SK-N-SH treated with all-trans-retinoic acid at 6 μM for 48 hours (cell line): ENCODE results near the gene ZBTB7C.

Experiments
- ATAC-seq: fragments of 200-7000 bp; cut with Tn5 transposase; 3 replicates; pipeline ENCODE4 v1.9.1; 2020; ENCODE audit warnings: mild to moderate bottlenecking, moderate library complexity
- ARNTL ChIP-seq: fragments of 450-650 bp; formaldehyde crosslinking; IDR thresholded peaks from 2 replicates; pipeline ENCODE4 v1.5.0; 2020; ENCODE audit warnings: low read depth, mild to moderate bottlenecking, moderate library complexity, borderline replicate concordance
- BACH2 ChIP-seq: fragments of 250-450 bp; sonication (Bioruptor Pico); IDR thresholded peaks from 2 replicates; pipeline ENCODE4 v1.9.0; 2021; ENCODE audit warnings: mild to moderate bottlenecking, borderline replicate concordance
- CREB5 ChIP-seq: fragments of 250-450 bp; sonication (Bioruptor Pico); IDR thresholded peaks from 2 replicates; pipeline ENCODE4 v1.5.1; 2020; ENCODE audit warnings: low read depth, mild to moderate bottlenecking, moderate library complexity
- CSDC2 ChIP-seq: fragments of 250-450 bp; sonication (Bioruptor Pico); IDR thresholded peaks from 2 replicates; pipeline ENCODE4 v1.5.0; 2020; ENCODE audit warnings: mild to moderate bottlenecking, moderate library complexity
- CSRNP3 ChIP-seq: fragments of 250-450 bp; sonication (Bioruptor Pico); IDR thresholded peaks from 2 replicates; pipeline ENCODE4 v1.5.1; 2021; ENCODE audit warnings: mild to moderate bottlenecking, moderate library complexity
- ESRRG ChIP-seq: fragments of 250-450 bp; sonication (Bioruptor Pico); IDR thresholded peaks from 2 replicates; pipeline ENCODE4 v1.6.1; 2021; ENCODE audit warnings: mild to moderate bottlenecking
- GLIS3 ChIP-seq: fragments of 250-450 bp; sonication (Bioruptor Pico); IDR thresholded peaks from 2 replicates; pipeline ENCODE4 v1.5.0; 2020; ENCODE audit warnings: mild to moderate bottlenecking, moderate library complexity
- ISL1 ChIP-seq: fragments of 250-450 bp; sonication (Bioruptor Pico); IDR thresholded peaks from 2 replicates; pipeline ENCODE4 v2.1.2; 2022; ENCODE audit warnings: mild to moderate bottlenecking, moderate library complexity
- OSR1 ChIP-seq: fragments of 250-450 bp; sonication (Bioruptor Pico); IDR thresholded peaks from 2 replicates; pipeline ENCODE4 v1.8.0; 2022; ENCODE audit warnings: moderate library complexity, mild to moderate bottlenecking, inconsistent platforms
- PATZ1 ChIP-seq: fragments of 250-450 bp; sonication (Bioruptor Pico); IDR thresholded peaks from 2 replicates; pipeline ENCODE4 v1.8.0; 2020; ENCODE audit warnings: mild to moderate bottlenecking, moderate library complexity, borderline replicate concordance
- POU6F1 ChIP-seq: fragments of 250-450 bp; sonication (Bioruptor Pico); IDR thresholded peaks from 2 replicates; pipeline ENCODE4 v1.8.0; 2021; ENCODE audit warnings: low read depth, mild to moderate bottlenecking, moderate library complexity, borderline replicate concordance
- PPARA ChIP-seq: fragments of 250-450 bp; sonication (Bioruptor Pico); IDR thresholded peaks from 2 replicates; pipeline ENCODE4 v1.5.0; 2020; ENCODE audit warnings: mild to moderate bottlenecking, borderline replicate concordance
- RARB ChIP-seq: fragments of 250-450 bp; sonication (Bioruptor Pico); IDR thresholded peaks from 2 replicates; pipeline ENCODE4 v1.8.0; 2021; ENCODE audit warnings: mild to moderate bottlenecking, moderate library complexity
- SNAI2 ChIP-seq: fragments of 250-450 bp; sonication (Bioruptor Pico); IDR thresholded peaks from 2 replicates; pipeline ENCODE4 v1.5.0; 2020; ENCODE audit warnings: mild to moderate bottlenecking, moderate library complexity
- TCF4 ChIP-seq: fragments of 250-450 bp; sonication (Bioruptor Pico); IDR thresholded peaks from 2 replicates; pipeline ENCODE4 v1.8.0; 2021; ENCODE audit warnings: mild to moderate bottlenecking, moderate library complexity, borderline replicate concordance
- TOX ChIP-seq: fragments of 250-450 bp; sonication (Bioruptor Pico); IDR thresholded peaks from 2 replicates; pipeline ENCODE4 v1.8.0; 2021; ENCODE audit warnings: mild to moderate bottlenecking, moderate library complexity, borderline replicate concordance
- TSHZ2 ChIP-seq: fragments of 250-450 bp; sonication (Bioruptor Pico); IDR thresholded peaks from 2 replicates; pipeline ENCODE4 v1.5.0; 2020; ENCODE audit warnings: mild to moderate bottlenecking, moderate library complexity
- ZC3H10 ChIP-seq: fragments of 250-450 bp; sonication (Bioruptor Pico); IDR thresholded peaks from 2 replicates; pipeline ENCODE4 v1.5.1; 2021; ENCODE audit warnings: mild to moderate bottlenecking, moderate library complexity
- ZFP3 ChIP-seq: fragments of 250-450 bp; sonication (Bioruptor Pico); IDR thresholded peaks from 2 replicates; pipeline ENCODE4 v1.5.0; 2020; ENCODE audit warnings: mild to moderate bottlenecking, moderate library complexity
- ZFP30 ChIP-seq: fragments of 450-650 bp; formaldehyde crosslinking; IDR thresholded peaks from 2 replicates; pipeline ENCODE4 v1.5.0; 2022; ENCODE audit warnings: mild to moderate bottlenecking, moderate library complexity
- ZNF565 ChIP-seq: fragments of 450-650 bp; formaldehyde crosslinking; conservative IDR thresholded peaks from 2 replicates; pipeline ENCODE4 v1.5.0; 2020; ENCODE audit warnings: low read depth, mild to moderate bottlenecking, moderate library complexity
- ZNF70 ChIP-seq: fragments of 450-650 bp; formaldehyde crosslinking; IDR thresholded peaks from 2 replicates; pipeline ENCODE4 v1.5.0; 2020; ENCODE audit warnings: mild to moderate bottlenecking, moderate library complexity
- ZNF8 ChIP-seq: fragments of 450-650 bp; formaldehyde crosslinking; IDR thresholded peaks from 2 replicates; pipeline ENCODE4 v1.5.0; 2020; ENCODE audit warnings: mild to moderate bottlenecking, moderate library complexity

ZBTB7C gene

GRCh38 chr18:48230467-48231113 is 178.6 kb downstream of the ZBTB7C start:
- no peak for TF ChIP-seq RARB (CRISPR knock-in tag)
- TF ChIP-seq ZFP30 (CRISPR knock-in tag), result no peak
- TF ChIP-seq CSRNP3 (CRISPR knock-in tag), result no peak
- no peak for TF ChIP-seq TCF4
- TF ChIP-seq PPARA (CRISPR knock-in tag), result no peak
- no peak for TF ChIP-seq ESRRG
- no peak for TF ChIP-seq ARNTL (CRISPR knock-in tag)
- TF ChIP-seq ZNF70 (CRISPR knock-in tag), result no peak
- no peak for TF ChIP-seq POU6F1 (CRISPR knock-in tag)
- TF ChIP-seq BACH2 (CRISPR knock-in tag), result no peak
- TF ChIP-seq CREB5 (CRISPR knock-in tag), result no peak
- no peak for TF ChIP-seq ZFP3
- no peak for TF ChIP-seq CSDC2 (CRISPR knock-in tag)
- TF ChIP-seq ZC3H10, result no peak
- no peak for TF ChIP-seq TSHZ2 (CRISPR knock-in tag)
- TF ChIP-seq OSR1 (CRISPR knock-in tag), result no peak
- no peak for TF ChIP-seq SNAI2 (CRISPR knock-in tag)
- no peak for TF ChIP-seq TOX (CRISPR knock-in tag)
- no peak for TF ChIP-seq ZNF8 (CRISPR knock-in tag)
- peak; percentile 97 for ATAC-seq

DNA sequence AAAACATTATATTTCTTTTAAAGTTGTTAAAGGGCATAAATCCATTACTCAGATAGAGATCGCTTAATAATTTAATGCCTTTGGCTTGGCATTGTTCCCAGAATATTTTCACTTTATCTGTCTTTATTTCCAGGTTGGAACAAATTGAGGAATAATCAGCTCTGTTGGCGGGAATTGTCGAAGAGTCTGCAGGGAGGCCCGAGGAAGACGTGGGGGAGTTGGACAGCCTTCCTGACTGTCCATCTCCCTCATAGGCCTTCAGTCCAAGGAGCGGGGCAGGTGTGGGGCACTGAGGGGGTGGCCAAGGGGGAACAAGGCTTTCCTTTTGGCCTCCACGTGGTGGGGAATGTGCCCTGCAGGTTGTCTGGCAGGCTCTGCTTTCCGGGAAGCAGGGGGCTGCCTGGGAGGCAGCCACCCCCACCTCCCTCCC is 179.6 kb downstream of the ZBTB7C start:
- TF ChIP-seq ISL1 (CRISPR knock-in tag) (peak; percentile 77), RARB (CRISPR knock-in tag) (no peak)
- ATAC-seq, result peak; percentile 36; the same call in 1 of the 3 replicates

- ATAC-seq, result no peak
- TF ChIP-seq ZNF565 (CRISPR knock-in tag) (no peak), TSHZ2 (CRISPR knock-in tag) (no peak), ISL1 (CRISPR knock-in tag) (no peak), CREB5 (CRISPR knock-in tag) (no peak), ESRRG (no peak), ZNF70 (CRISPR knock-in tag) (no peak), TCF4 (no peak), BACH2 (CRISPR knock-in tag) (no peak), PATZ1 (CRISPR knock-in tag) (no peak), ZC3H10 (no peak), RARB (CRISPR knock-in tag) (no peak), GLIS3 (CRISPR knock-in tag) (no peak)
Observed at GRCh38 chr18:48228841-48229240, 180.3 kb downstream of the ZBTB7C start.
